CD14-positive monocyte (primary cell): ENCODE results near the gene WFDC11. TPM values are rescaled to one million over a fixed set of nuclear protein-coding genes. Genes with fewer than 3 reads are reported as not detected.

Experiments used
- DNase-seq, 3 donors: peaks; one replicate each; pipeline ENCODE4 v3.0.0-alpha.2; 2011 to 2022
- H2AFZ ChIP-seq: 2 replicates; pipeline ENCODE4 v1.6.0; 2012; ENCODE audit warnings: mild to moderate bottlenecking, low read depth, low read length, inconsistent platforms; ENCODE audit not compliant: insufficient read depth, poor library complexity, severe bottlenecking
- H3K27ac ChIP-seq, 2 donors: 1 replicate in 1 of 2; 2 replicates in 1 of 2; pipeline ENCODE4 v1.5.1; 2012 to 2013; ENCODE audit warnings: low read length in 2 of 2, control low read depth in 1 of 2, inconsistent platforms in 1 of 2, low read depth in 1 of 2, mild to moderate bottlenecking in 1 of 2
- H3K27me3 ChIP-seq, 2 donors: one replicate each; pipeline versions ENCODE4 v1.6.0 to v1.6.1; 2011 to 2013; ENCODE audit warnings: low read length in 2 of 2; ENCODE audit not compliant: control insufficient read depth in 2 of 2, insufficient read depth in 2 of 2
- H3K36me3 ChIP-seq, 2 donors: replicated peaks in 1 of 2; 1 replicate in 1 of 2; 2 replicates in 1 of 2; pipeline versions ENCODE4 v1.5.1 to v1.6.1; 2012 to 2013; ENCODE audit warnings: low read length in 2 of 2, control low read depth in 1 of 2, inconsistent platforms in 1 of 2, mild to moderate bottlenecking in 1 of 2; ENCODE audit not compliant: insufficient read depth in 2 of 2, control insufficient read depth in 1 of 2
- H3K4me1 ChIP-seq, 2 donors: 1 replicate in 1 of 2; 2 replicates in 1 of 2; pipeline versions ENCODE4 v1.5.1 to v1.6.1; 2012 to 2013; ENCODE audit warnings: low read length in 2 of 2, control low read depth in 1 of 2, inconsistent platforms in 1 of 2, mild to moderate bottlenecking in 1 of 2, moderate library complexity in 1 of 2; ENCODE audit not compliant: insufficient read depth in 2 of 2, control insufficient read depth in 1 of 2
- H3K4me2 ChIP-seq: replicated peaks from 2 replicates; pipeline ENCODE3; 2012; ENCODE audit warnings: low read length, moderate library complexity, mild to moderate bottlenecking; ENCODE audit not compliant: poor library complexity, severe bottlenecking; ENCODE audit errors: extremely low read depth
- H3K4me3 ChIP-seq, 3 experiments: fragments of 200-600 bp in 1 of 3; sonication (generic) in 1 of 3; replicated peaks in 1 of 3; 1 replicate in 2 of 3; 2 replicates in 1 of 3; pipeline ENCODE4 v1.5.1; 2011 to 2013; ENCODE audit warnings: low read length in 3 of 3, mild to moderate bottlenecking in 3 of 3, control low read depth in 2 of 3, low read depth in 2 of 3, inconsistent platforms in 1 of 3, moderate library complexity in 1 of 3
- H3K79me2 ChIP-seq: 2 replicates; pipeline ENCODE4 v1.6.0; 2012; ENCODE audit warnings: mild to moderate bottlenecking, control low read depth, inconsistent platforms, low read length, moderate library complexity; ENCODE audit not compliant: insufficient read depth
- H3K9ac ChIP-seq: 2 replicates; pipeline ENCODE4 v1.6.0; 2017; ENCODE audit warnings: low read length, mild to moderate bottlenecking; ENCODE audit not compliant: insufficient read depth, poor library complexity, severe bottlenecking
- H3K9me3 ChIP-seq, 2 donors: replicated peaks in 1 of 2; 1 replicate in 1 of 2; 2 replicates in 1 of 2; pipeline versions ENCODE4 v1.5.1 to v1.6.1; 2012 to 2013; ENCODE audit warnings: low read length in 2 of 2, control low read depth in 1 of 2; ENCODE audit not compliant: control insufficient read depth in 1 of 2, insufficient read depth in 1 of 2
- H4K20me1 ChIP-seq: 2 replicates; pipeline ENCODE4 v1.6.0; 2012; ENCODE audit warnings: mild to moderate bottlenecking, low read length, control low read depth, moderate library complexity; ENCODE audit not compliant: insufficient read depth
- H3K27ac Mint-ChIP-seq, 7 donors: one replicate each; pipeline ENCODE4 v1.8.0; 2020; ENCODE audit warnings: mild to moderate bottlenecking in 7 of 7, mixed read lengths in 7 of 7, moderate library complexity in 6 of 7, inconsistent platforms in 2 of 7
- H3K27me3 Mint-ChIP-seq, 3 donors: one replicate each; pipeline ENCODE4 v1.8.0; 2021 to 2022; ENCODE audit warnings: low read depth in 3 of 3, mild to moderate bottlenecking in 3 of 3, mixed read lengths in 3 of 3, moderate library complexity in 3 of 3, inconsistent platforms in 1 of 3
- H3K36me3 Mint-ChIP-seq, 2 donors: one replicate each; pipeline ENCODE4 v1.8.0; 2020; ENCODE audit warnings: mixed read lengths in 2 of 2, inconsistent platforms in 1 of 2, mild to moderate bottlenecking in 1 of 2
- H3K4me1 Mint-ChIP-seq: one replicate; pipeline ENCODE4 v1.8.0; 2020; ENCODE audit warnings: mild to moderate bottlenecking, mixed read lengths
- H3K4me3 Mint-ChIP-seq, 2 donors: one replicate each; pipeline ENCODE4 v1.8.0; 2020; ENCODE audit warnings: mild to moderate bottlenecking in 2 of 2, mixed read lengths in 2 of 2, moderate library complexity in 1 of 2
- H3K9me3 Mint-ChIP-seq, 7 donors: one replicate each; pipeline ENCODE4 v1.8.0; 2020 to 2022; ENCODE audit warnings: mixed read lengths in 7 of 7, mild to moderate bottlenecking in 6 of 7, moderate library complexity in 6 of 7, inconsistent platforms in 2 of 7
- WGBS: methylation state at CpG from one replicate; pipeline ENCODE4 v1.1.5; 2013; ENCODE audit warnings: missing lambda C conversion rate; ENCODE audit not compliant: insufficient coverage; 5-methylcytosine and 5-hydroxymethylcytosine counted together
- intact Hi-C, 2 donors: fragments of 100-400 bp; cut with micrococcal nuclease; formaldehyde crosslinking; loops; one replicate each; pipeline versions ENCODE4 v1.15.0 to v1.15.1; 2023
- polyA plus RNA-seq, 3 donors: library from polyadenylated mRNA; depleted of rRNA in 1 of 3; unstranded in 2 of 3; stranded (reverse) in 1 of 3; fragments of 300-500 nt in 2 of 3; fragments of >200 nt in 1 of 3; fragmentation: Illumina TruSeq in 2 of 3; gene quantifications; 1 replicate in 2 of 3; 2 replicates in 1 of 3; pipeline ENCODE4 v1.2.3, GENCODE V29; 2012 to 2021
- TF ChIP-seq, protein P1 (sequence below): fragments of 200-600 bp; IDR thresholded peaks from one replicate; pipeline ENCODE4 v1.8.0; 2022; ENCODE audit warnings: antibody characterized with exemption, mild to moderate bottlenecking

WFDC11 gene
- polyA plus RNA-seq, 3 donors = not detected

DNA sequence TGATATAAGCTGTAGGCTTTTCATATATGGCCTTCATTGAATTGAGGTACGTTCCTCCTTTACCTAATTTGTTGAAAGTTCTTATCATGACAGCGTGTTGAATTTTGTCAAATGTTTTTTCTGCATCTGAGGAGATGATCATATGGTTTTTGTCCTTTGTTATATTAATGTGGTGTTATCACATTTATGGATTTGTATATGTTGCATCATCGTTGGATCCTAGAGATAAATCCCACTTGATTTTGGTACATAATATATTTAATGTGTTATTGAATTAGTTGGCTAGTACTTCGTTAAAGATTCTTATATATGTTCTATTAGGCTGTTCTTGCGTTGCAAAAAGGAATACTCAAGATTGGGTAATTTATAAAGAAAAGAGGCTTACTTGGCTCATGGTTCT lies 30.4 kb downstream of the WFDC11 start:
- H3K9ac ChIP-seq = no peak overlapping the region
- 100% methylated on average over 1 of the region's 5 CpGs for WGBS

DNA sequence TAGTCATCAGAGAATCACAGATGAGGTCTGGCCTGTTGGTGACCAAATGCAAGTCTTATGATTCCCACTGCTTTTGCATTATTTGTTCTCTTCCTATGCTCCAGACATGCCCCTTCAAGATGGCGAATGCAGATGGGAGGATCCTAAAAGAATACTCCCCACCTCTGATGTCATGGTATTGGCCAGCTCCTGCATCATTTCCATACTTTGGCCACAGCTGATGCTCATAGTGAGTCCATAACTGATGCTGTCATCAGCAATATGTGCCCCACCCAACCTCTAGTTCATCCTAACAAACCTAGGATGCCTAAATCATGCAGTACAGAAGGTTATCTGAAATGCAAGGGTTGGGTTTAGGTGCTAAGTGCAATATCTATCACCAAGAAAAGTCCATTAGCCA lies 33.5 kb downstream of the WFDC11 start:
- H3K79me2 ChIP-seq = no peaks in the 10 kb centered on the region
- DNase-seq = no peak
- no peak overlapping the region for H3K27ac ChIP-seq
- Mint-ChIP-seq H3K27ac (no peak overlapping the region), H3K4me3 (no peak overlapping the region), H3K36me3 (no peaks in the 10 kb centered on the region), H3K9me3 (peaks cover 0 to 3% (median 0%) of the 10 kb centered on the region in 7 donors), H3K4me1 (no peaks in the 10 kb centered on the region), H3K27me3 (peaks cover 2 to 10% (median 6%) of the 10 kb centered on the region in 3 donors)
- H3K4me3 ChIP-seq = no peak overlapping the region
- H3K9ac ChIP-seq = no peak overlapping the region
- H3K36me3 ChIP-seq = no peaks in the 10 kb centered on the region
- TF ChIP-seq, protein P1, sequence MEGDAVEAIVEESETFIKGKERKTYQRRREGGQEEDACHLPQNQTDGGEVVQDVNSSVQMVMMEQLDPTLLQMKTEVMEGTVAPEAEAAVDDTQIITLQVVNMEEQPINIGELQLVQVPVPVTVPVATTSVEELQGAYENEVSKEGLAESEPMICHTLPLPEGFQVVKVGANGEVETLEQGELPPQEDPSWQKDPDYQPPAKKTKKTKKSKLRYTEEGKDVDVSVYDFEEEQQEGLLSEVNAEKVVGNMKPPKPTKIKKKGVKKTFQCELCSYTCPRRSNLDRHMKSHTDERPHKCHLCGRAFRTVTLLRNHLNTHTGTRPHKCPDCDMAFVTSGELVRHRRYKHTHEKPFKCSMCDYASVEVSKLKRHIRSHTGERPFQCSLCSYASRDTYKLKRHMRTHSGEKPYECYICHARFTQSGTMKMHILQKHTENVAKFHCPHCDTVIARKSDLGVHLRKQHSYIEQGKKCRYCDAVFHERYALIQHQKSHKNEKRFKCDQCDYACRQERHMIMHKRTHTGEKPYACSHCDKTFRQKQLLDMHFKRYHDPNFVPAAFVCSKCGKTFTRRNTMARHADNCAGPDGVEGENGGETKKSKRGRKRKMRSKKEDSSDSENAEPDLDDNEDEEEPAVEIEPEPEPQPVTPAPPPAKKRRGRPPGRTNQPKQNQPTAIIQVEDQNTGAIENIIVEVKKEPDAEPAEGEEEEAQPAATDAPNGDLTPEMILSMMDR = no peak
- H3K27me3 ChIP-seq = peaks cover 0 to 4% of the 10 kb centered on the region in 2 donors
- no peak overlapping the region for H2AFZ ChIP-seq
- WGBS = 89% methylated on average over 1 of the region's 1 CpG
- no peaks in the 10 kb centered on the region for H3K4me1 ChIP-seq
- H3K4me2 ChIP-seq = no peak overlapping the region
- no peaks in the 10 kb centered on the region for H4K20me1 ChIP-seq
- intact Hi-C loops = no loop called here
- H3K9me3 ChIP-seq = no peaks in the 10 kb centered on the region

More for the DNA sequence above, 30.4 kb downstream of the WFDC11 start:
- H3K27ac ChIP-seq = no peak overlapping the region
- peaks cover 7 to 14% (median 10%) of the 10 kb centered on the region in 3 donors for H3K27me3 Mint-ChIP-seq
- TF ChIP-seq, protein P1 = no peak
- H3K4me1 ChIP-seq = no peaks in the 10 kb centered on the region
- no peak overlapping the region for H3K4me2 ChIP-seq
- H3K36me3 Mint-ChIP-seq = no peaks in the 10 kb centered on the region
- no peaks in the 10 kb centered on the region for H3K79me2 ChIP-seq
- H3K4me3 Mint-ChIP-seq = no peak overlapping the region
- H3K27ac Mint-ChIP-seq = no peak overlapping the region
- H3K4me1 Mint-ChIP-seq = no peaks in the 10 kb centered on the region
- no peaks in the 10 kb centered on the region for H3K36me3 ChIP-seq
- H3K4me3 ChIP-seq = no peak overlapping the region
- peaks cover 0 to 4% of the 10 kb centered on the region in 2 donors for H3K27me3 ChIP-seq
- no peak overlapping the region for H2AFZ ChIP-seq
- DNase-seq = no peak
- H3K9me3 ChIP-seq = no peaks in the 10 kb centered on the region
- no peaks in the 10 kb centered on the region for H4K20me1 ChIP-seq
- peaks cover 0 to 3% (median 0%) of the 10 kb centered on the region in 7 donors for H3K9me3 Mint-ChIP-seq
- intact Hi-C loops = no loop called here
